LoVo (cell line): ENCODE results near the gene PSMB2.
A peak's percentile ranks its signal among the peaks of the same experiment; 100 is the strongest.
"Not testable (repeated sequence)": the region's sequence is repeated elsewhere in the genome, so short reads cannot be mapped to it uniquely, and the experiment has no call there.

Experiments used
- DNase-seq: peaks from one replicate; pipeline ENCODE4 v3.0.0-alpha.2; 2016; ENCODE audit warnings: low spot score

PSMB2 gene

DNA sequence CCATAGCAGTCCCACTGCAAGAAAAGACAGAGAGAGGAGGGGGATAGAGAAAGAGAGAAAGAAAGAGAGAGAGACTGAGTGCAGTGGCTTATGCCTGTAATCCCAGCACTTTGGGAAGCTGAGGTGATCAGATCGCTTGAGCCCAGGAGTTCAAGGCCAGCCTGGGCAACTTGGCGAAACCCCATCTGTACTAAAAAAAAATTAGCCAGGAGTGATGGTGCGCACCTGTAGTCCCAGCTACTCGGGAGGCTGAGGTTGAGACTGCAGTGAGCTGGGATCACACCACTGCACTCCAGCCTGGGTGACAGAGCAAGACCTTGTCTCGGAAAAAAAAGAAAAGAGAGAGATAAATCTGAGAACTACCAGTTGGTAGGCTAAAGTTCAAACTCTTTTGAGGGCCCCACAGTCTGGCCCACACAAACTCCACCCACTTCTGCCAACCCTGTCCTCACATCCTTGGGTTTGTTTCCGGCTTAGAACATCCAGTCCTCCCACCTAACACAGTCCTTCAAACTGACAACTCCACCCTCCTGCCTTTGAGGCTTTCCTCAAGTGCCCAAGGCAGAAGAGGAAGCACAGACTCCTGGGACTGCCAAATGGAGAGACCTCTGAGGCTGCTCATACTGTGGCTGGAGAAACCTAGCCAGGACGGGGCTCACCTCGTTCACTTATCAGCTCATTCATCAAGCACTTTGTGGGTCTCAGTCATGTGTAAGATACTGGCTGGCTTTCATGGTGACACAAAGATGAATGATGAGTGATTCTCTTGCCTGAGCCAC lies 48.1 kb downstream of the PSMB2 start:
- no peak for DNase-seq

DNA sequence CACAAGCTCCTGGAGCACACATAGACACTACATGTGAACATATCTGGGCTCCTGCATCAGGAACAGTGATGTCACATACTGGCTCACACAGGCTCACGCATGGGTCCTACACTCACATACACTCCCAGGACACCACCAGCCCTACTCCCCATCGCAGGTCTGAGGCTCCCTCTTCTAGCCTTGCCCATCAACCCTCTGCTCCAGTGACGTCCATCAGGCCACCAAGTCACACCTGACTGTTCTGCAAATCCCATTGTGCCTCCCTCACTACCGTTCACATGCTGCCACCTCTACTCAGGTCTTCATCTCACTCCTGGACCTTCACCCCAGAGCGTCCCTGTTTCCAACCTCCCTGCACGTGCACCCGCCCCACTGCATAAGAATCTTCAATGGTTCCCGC lies 50.1 kb downstream of the PSMB2 start:
- DNase-seq: no peak

DNA sequence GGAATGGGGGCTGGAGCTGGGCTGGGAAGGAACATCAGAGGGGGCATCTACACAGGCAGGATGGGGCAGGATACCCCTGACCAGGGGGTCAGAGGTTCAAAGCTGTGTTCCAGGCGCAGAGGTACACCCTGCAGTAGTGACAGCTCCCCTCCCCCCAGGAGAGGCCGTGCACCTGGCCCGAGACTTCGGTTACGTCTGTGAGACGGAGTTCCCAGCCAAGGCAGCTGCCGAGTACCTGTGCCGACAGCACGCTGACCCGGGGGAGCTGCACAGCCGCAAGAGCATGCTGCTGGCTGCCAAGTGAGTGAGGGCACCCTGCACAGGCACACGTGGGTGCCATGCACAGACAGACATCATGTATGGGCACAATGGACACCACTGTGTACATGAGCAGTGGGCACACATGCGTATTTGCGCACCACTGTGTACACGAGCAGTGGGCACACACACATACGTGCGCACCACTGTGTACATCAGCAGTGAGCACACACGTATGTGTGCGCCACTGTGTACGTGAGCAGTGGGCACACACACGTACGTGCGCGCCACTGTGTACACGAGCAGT lies 50.8 kb downstream of the PSMB2 start:
- no peak for DNase-seq

DNA sequence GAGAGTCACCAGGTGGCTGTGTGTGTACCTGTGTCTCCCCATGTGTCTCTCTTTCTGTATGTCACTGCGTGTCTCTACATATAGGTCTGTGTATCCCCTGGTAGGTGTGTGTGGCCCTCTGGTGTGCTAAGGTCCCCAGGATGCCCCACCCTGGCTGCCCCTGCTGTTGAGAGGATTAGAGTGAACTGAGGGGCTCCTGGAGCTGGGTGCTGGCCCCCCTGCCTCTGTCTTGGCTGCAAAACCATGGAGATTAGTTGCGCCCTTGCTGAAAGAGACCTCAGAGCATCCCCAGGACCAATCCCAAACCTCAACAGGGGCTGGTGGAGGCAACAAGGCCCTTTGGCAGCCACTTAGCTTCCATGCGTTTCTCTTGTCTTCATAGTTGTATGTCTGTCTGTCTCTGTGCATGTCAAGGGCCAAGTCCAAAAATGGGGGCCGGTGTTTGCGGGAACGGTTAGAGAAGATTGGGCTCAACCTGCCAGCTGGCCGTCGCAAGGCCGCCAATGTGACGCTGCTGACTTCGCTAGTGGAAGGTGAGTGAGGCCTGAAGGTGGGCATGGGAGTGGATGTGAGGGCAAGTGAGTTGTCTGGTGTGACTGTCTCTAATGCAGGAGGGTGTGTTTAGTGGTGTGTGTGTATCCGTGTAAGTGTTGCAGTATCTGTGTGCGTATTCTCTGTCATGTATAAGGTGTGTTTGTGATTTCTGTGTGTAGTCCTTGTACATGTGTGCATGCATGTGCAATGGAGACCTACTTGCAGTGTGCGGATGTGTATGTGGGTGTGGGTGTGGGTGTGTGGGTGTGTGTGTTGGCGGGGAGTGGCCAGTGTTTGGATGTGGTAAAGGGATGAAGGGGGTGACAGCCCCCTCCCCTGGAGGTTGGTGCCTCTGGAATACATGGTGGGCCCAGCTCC lies 51.6 kb downstream of the PSMB2 start:
- DNase-seq: no peak

GRCh38 chr1:35588197-35588910 lies 53.0 kb downstream of the PSMB2 start:
- DNase-seq: no peak

GRCh38 chr1:35587736-35588135 lies 53.6 kb downstream of the PSMB2 start:
- no peak for DNase-seq

DNA sequence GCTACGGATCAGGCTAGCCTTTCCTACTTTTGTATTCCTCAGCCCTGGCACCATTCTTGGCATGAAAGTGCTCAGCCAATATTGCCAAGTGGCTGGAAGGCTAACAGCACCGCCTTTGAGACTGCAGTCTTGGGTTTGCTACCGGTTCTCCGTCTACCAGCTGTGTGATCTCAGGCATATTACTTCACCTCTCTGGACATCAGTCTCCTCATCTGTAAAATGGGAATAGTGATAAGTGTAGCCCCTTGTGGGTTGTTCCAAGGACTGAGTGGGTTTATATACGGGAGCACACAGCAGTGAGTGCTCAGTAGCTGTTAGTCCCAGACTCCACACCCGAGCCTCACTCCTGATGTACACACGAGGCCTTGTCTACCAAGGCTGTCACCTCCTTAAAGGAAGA lies 54.5 kb downstream of the PSMB2 start:
- no peak for DNase-seq

- not testable (repeated sequence) for DNase-seq
Measured at GRCh38 chr1:35585805-35586204, 55.5 kb downstream of the PSMB2 start.

DNA sequence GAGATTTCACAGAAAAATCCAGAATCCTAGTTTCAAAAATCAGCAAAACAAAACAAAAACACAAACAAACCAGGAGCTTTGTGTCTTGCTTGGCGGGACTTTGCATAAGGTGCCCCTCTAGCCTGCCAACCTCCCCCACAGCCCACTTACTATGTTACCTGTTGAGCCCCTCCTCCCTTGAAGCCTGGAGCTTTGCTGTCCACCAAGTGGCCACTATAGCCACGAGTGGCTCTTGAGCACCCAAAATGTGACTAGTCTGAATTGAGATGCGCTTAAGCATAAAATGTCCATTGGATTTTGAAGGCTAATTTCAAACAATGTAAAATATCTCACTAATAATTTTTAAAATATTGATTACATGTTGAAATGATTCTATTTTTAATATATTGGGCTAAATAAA lies 56.0 kb downstream of the PSMB2 start:
- DNase-seq: no peak

DNA sequence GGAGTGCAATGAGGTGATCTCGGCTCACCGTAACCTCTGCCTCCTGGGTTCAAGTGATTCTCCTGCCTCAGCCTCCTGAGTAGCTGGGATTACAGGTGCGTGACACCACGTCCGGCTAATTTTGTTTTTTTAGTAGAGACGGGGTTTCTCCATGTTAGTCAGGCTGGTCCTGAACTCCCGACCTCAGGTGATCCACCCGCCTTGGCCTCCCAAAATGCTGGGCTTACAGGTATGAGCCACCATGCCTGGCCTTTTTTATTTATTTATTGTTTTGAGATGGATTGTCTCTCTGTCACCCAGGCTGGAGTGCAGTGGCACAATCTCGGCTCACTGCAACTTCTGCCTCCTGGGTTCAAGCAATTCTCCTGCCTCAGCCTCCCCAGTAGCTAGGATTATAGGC lies 59.7 kb downstream of the PSMB2 start:
- not testable (repeated sequence) for DNase-seq

DNA sequence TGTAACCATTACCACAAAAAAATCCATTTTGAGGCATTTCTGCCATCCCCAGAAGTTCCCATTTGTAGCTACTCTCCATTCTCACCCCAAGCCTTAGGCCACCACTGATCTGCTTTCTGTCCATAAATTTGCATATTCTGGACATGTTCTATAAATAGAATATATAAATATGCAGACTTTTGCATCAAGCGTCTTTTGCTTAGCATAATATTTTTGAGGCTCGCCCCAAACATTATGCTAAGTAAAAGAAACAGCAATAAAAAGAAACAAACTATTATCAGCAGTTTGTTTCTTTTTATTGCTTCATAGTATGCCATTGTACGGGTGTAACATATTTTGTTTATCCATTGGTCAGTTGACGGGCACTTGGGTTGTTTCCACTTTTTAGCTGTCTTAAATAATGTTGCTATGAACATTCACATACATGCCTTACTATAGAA lies 60.4 kb downstream of the PSMB2 start:
- no peak for DNase-seq

GRCh38 chr1:35577071-35577998 lies 64.0 kb downstream of the PSMB2 start:
- no peak for DNase-seq

- DNase-seq: not testable (repeated sequence)
Measured at GRCh38 chr1:35576766-35577070, 64.6 kb downstream of the PSMB2 start.

DNA sequence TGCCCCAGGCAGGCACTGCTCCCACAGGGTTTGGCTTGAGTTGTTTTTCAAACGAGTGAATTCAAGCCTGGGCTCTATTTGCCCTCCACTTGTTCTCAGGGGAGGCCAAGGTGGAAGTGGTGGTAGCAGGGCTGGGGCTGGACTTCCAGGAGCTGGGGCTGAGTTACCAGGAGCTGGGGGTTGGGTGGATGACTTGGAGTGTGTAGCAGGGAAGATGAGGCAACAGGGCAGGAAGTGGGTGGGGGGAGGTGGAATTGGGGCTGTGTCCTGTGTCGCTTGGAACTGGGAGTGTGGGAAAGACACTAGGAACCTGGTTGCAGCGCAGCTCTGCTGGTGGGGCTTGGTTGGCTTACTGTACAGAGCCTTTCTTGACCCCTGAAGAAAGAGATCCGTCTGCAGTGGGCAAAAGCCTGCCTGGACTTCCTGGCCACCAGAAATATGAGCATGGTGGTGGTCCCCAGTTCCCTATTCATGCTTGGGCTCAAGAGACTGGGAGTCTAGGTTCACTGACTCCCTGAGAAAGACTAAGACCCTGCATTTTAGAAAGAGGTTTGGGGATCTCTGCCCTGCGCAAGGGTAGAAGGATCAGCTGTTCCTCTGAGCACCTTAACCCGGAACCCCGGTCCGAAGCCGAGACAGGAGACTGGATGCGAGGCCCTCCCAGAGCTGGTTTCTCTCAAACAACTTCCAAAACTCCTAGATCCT lies 65.1 kb downstream of the PSMB2 start:
- DNase-seq: no peak

DNA sequence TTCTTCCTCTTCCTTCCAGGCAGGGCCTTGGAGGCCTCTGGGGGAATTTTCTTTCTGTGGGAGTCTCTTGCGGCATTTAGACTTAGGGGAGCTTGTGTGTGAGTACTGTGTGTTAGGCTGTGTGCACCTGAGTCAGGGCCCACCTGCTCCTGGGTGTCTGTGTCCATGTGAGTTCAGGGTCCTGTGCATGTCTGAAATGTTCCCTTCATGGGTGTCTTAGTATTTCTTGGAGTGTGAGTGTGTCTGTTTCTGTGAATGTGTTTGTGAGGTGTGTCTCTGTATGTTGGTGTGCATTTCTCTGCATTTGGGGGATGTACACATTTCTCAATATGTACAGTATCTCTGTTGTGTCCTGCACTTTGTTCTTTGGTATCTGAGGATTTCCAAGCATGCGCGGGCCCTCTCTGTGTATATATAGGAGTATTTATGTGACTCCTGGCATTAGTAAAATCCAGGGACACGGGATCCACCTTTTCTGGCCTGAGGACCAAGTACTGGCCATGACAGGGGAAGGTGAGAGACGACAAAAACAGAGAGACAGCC lies 65.8 kb downstream of the PSMB2 start:
- DNase-seq: no peak

DNA sequence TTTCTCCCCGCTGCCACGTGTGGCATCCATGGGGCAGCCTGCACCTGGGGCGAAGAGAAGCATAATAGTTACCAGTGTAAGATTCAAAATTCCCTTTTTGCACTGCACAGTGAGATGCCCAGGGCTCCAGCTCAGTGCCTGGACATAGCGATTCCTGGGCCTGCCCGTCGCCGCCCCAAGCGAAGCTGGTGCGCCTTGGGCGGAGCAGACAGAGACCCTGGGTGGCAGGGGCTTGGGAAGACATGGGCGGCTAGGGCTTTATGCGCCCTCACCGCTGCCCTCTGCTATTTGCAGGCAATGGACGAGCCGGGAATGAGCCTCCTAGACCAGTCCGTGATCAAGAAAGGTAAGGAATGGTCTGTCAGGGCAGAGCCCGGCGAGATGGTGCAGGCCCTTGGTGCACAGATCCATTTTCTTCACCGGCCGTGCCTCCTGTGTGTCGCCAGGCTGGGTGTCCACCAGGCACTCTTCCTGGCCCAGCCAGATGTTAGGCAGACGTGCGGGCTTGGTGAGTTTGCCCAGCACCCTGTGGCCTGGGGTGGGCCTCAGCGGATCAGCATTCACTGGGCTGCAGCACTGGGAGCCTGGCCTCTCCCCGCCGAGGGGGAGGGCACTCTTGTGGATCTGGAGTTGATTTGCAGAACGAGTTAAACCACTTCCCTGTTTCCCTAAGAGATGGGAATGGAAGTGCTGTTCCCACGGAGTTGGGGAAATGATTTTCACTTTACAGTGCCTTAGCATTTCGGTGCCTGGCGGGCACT lies 66.5 kb downstream of the PSMB2 start:
- DNase-seq: no peak

DNA sequence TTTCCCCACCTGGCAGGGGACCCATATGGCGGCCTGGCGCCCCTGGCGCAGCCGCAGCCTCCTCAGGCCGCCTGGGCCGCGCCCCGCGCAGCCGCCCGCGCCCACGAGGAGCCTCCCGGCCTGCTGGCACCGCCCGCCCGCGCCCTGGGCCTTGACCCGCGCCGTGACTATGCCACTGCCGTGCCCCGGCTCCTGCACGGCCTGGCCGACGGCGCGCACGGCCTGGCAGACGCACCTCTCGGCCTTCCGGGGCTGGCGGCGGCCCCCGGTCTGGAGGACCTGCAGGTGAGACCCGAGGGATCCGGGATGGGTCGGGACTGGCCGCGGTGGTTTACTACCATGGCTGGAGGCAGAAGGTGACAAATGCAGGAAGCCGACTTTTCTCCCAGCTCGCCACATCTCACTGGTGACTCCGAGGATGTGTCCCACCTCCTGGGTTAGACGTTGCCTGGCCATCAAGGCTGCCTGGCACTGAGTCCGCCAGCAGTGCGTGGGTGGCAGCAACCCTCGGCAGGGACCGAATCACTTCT lies 67.1 kb downstream of the PSMB2 start:
- DNase-seq: no peak

DNA sequence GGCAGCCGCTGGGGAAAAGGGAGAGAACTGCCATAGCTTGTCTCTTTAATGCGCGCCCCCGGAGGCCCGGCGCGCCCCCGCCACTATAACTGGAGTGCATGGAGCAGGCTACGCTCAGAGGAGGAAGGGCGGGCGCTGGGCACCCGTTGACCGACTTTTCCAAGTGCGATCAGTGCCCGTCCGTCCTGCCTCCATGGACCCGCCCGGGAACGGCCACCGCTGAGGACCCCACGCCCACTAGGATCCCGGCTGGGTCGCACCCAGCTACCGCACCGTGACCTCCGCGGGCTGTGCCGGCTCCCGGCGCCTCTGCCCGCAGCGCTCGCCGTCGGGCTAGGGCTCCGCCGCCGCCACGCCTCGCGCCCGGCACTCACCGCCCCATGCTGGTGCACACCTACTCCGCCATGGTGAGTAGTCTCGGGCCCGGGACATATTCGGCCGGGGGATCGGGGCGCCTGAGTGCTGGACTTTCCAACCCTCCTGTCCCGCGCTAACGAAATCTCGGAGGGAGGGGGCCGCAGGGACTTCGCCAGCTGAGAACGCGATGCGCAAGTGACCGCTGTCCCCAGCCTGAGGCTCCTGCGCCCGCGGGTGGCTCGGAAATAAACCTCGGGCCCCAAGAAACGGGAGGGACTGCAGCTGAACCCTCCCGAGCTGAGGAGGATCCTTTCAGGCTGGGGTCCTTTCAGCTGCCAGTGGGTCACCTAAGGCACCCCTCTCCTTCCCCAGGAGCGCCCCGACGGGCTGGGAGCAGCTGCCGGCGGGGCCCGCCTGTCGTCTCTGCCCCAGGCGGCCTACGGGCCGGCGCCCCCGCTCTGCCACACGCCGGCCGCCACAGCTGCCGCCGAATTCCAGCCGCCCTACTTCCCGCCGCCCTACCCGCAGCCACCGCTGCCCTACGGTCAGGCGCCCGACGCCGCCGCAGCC lies 67.9 kb downstream of the PSMB2 start, which contains the start of gene TFAP2E:
Gene TFAP2E, plus strand, starts transcription at position 117 of the 927 bp plus-strand sequence. Its CDS starts 264 bp downstream, at position 381.
- peak; percentile 63 for DNase-seq
